CD4-positive, alpha-beta T cell (primary cell): ENCODE data around the gene SPG7. TPM values are rescaled to one million over a fixed set of nuclear protein-coding genes. Genes with fewer than 3 reads are reported as not detected.
A peak's percentile ranks its signal among the peaks of the same experiment; 100 is the strongest.

Experiments used
- ATAC-seq: fragments of 200-7000 bp; cut with Tn5 transposase; one replicate; pipeline ENCODE4 v1.10.0; 2022; ENCODE audit warnings: mild to moderate bottlenecking; ENCODE audit not compliant: poor library complexity
- CTCF ChIA-PET: fragments of 350-600 bp; sonication (Branson Sonifier 250); formaldehyde crosslinking; loops from one replicate; lab custom pipeline; 2021; ENCODE audit warnings: antibody characterized with exemption, inconsistent platforms; lab: Charles Lee
- POLR2A ChIA-PET: fragments of 350-600 bp; sonication (Branson Sonifier 250); formaldehyde crosslinking; loops from one replicate; lab custom pipeline; 2021; ENCODE audit warnings: antibody characterized with exemption, inconsistent platforms; lab: Charles Lee
- DNase-seq, 14 experiments: peaks; one replicate each; pipeline ENCODE4 v3.0.0-alpha.2; 2013 to 2020; ENCODE audit warnings: mixed read lengths in 2 of 14
- H3K27ac ChIP-seq, 2 donors: one replicate each; pipeline versions ENCODE4 v1.5.1 to v1.7.0; 2013; ENCODE audit warnings: low read length in 2 of 2, low read depth in 1 of 2, mild to moderate bottlenecking in 1 of 2
- H3K27me3 ChIP-seq, 2 experiments: 1 replicate in 1 of 2; 2 replicates in 1 of 2; pipeline versions ENCODE4 v1.6.1 to v1.7.0; 2013; ENCODE audit warnings: low read length in 2 of 2, control low read depth in 1 of 2, mild to moderate bottlenecking in 1 of 2, moderate library complexity in 1 of 2; ENCODE audit not compliant: insufficient read depth in 2 of 2, control insufficient read depth in 1 of 2
- H3K36me3 ChIP-seq: one replicate; pipeline ENCODE4 v1.6.1; 2013; ENCODE audit warnings: low read length, control low read depth; ENCODE audit not compliant: insufficient read depth
- H3K4me1 ChIP-seq: one replicate; pipeline ENCODE4 v1.6.1; 2013; ENCODE audit warnings: low read length, control low read depth; ENCODE audit not compliant: insufficient read depth
- H3K4me3 ChIP-seq: one replicate; pipeline ENCODE4 v1.5.1; 2013; ENCODE audit warnings: mild to moderate bottlenecking, low read length, moderate library complexity
- H3K9me3 ChIP-seq, 2 experiments: 1 replicate in 1 of 2; 2 replicates in 1 of 2; pipeline versions ENCODE4 v1.6.1 to v1.7.0; 2013; ENCODE audit warnings: low read length in 2 of 2, mild to moderate bottlenecking in 2 of 2, control low read depth in 1 of 2, moderate library complexity in 1 of 2; ENCODE audit not compliant: control insufficient read depth in 1 of 2, insufficient read depth in 1 of 2
- H3K27ac Mint-ChIP-seq: one replicate; pipeline ENCODE4 v1.8.0; 2020; ENCODE audit warnings: mixed read lengths
- H3K27me3 Mint-ChIP-seq: one replicate; pipeline ENCODE4 v1.8.0; 2021; ENCODE audit warnings: mixed read lengths
- H3K36me3 Mint-ChIP-seq: one replicate; pipeline ENCODE4 v1.8.0; 2021; ENCODE audit warnings: low read depth, mixed read lengths
- H3K4me1 Mint-ChIP-seq: one replicate; pipeline ENCODE4 v1.8.0; 2021; ENCODE audit warnings: low read depth, mixed read lengths
- H3K4me3 Mint-ChIP-seq: one replicate; pipeline ENCODE4 v1.8.0; 2020; ENCODE audit warnings: mild to moderate bottlenecking, mixed read lengths
- H3K9me3 Mint-ChIP-seq: one replicate; pipeline ENCODE4 v1.8.0; 2020; ENCODE audit warnings: mixed read lengths
- CTCF ChIP-seq: fragments of 200-600 bp; IDR thresholded peaks from one replicate; pipeline ENCODE4 v1.8.0; 2022; ENCODE audit warnings: antibody characterized with exemption, mild to moderate bottlenecking
- intact Hi-C, 2 experiments: fragments of 100-400 bp; cut with DNase I in 1 of 2; cut with micrococcal nuclease in 1 of 2; formaldehyde crosslinking; loops; one replicate each; pipeline versions ENCODE4 v1.15.1 to v1.9.0; 2023 to 2025; cut with DNase I, micrococcal nuclease
- total RNA-seq, 174 experiments: library from RNA in 2 of 174; stranded (reverse) in 2 of 174; gene quantifications; one replicate each; pipeline ENCODE4 v1.2.3 and lab custom pipeline; 2021 to 2026

The SPG7 gene
- total RNA-seq, 2 experiments from 2014 or later, result 163 to 167 TPM

- H3K4me1 ChIP-seq, result peaks cover 75% of the 10 kb centered on the region
- Mint-ChIP-seq H3K4me3 (peak overlapping the region; percentile 90), H3K27me3 (no peaks in the 10 kb centered on the region), H3K36me3 (peaks cover 75% of the 10 kb centered on the region), H3K9me3 (no peaks in the 10 kb centered on the region), H3K4me1 (peaks cover 63% of the 10 kb centered on the region), H3K27ac (peak overlapping the region; percentile 99)
- no peak for TF ChIP-seq CTCF
- H3K27me3 ChIP-seq, result peaks cover 0 to 3% of the 10 kb centered on the region in 2 experiments
- peak overlapping the region; percentile 75 for H3K4me3 ChIP-seq
- CTCF ChIA-PET, result no interaction called here
- no peak for ATAC-seq
- intact Hi-C loops, result loop anchor here (5.0 kb wide), 2 partner anchors 74 to 96 kb away; partner anchors contain the start of genes CHMP1A (in 1 of the 2) and SPATA33 (in 1 of the 2)
- H3K27ac ChIP-seq, result peak overlapping the region; percentile 60 to 90
- peaks cover 43% of the 10 kb centered on the region for H3K36me3 ChIP-seq
- DNase-seq, result peak in 1 of 14 experiments; percentile 63
- peaks cover 0 to 5% of the 10 kb centered on the region in 2 experiments for H3K9me3 ChIP-seq
- POLR2A ChIA-PET, result interaction anchor here (0.6 to 3.2 kb wide), 5 partner anchors 11 to 54 kb away, joined by 3 to 11 read pairs (median 5); partner anchors contain the start of gene SPG7
These were observed 53.1 kb downstream of the SPG7 start for GRCh38 chr16:89561142-89561883.

DNA sequence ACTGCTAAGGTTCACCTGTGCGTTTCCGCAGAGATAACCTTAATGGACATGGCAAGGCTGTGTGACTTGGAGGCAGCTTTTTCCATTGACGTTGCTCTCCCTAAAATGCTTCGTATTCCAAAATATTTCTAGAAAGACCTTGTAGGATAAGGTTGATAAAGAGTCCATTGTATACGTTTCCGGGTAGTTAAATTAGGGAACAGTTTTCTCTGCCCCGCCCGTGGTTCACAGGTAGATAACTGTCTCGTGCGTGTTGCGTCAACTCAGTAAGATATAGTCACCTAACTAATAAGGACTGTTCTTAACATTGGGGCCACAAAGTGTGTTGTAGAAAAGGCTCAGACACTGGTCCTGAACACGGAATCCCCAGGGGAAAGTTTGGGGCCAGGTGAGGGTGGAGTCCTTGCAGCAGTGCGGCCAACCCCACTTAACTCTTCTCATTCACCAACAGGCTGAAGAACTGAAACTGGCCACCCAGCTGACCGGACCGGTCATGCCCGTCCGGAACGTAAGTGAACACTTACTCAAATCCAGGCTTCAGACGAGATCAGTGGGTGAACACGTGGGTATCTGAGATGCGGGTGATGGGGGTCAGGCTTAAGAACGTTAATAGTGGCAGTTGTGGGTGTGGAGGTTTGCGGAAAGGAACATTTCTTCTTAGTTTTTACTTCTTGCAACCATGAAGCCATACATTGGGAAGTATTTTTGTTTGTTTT, 53.8 kb downstream of the SPG7 start:
- ATAC-seq, result no peak
- intact Hi-C loops, result loop anchor here (5.0 kb wide), 2 partner anchors 75 to 95 kb away; partner anchors contain the start of genes CHMP1A (in 1 of the 2) and SPATA33 (in 1 of the 2)
- CTCF ChIA-PET, result no interaction called here
- H3K36me3 Mint-ChIP-seq, result peaks cover 68% of the 10 kb centered on the region
- H3K27me3 ChIP-seq, result peaks cover 0 to 3% of the 10 kb centered on the region in 2 experiments
- peak overlapping the region; percentile 99 for H3K27ac Mint-ChIP-seq
- H3K27me3 Mint-ChIP-seq, result no peaks in the 10 kb centered on the region
- TF ChIP-seq CTCF, result no peak
- peaks cover 74% of the 10 kb centered on the region for H3K4me1 ChIP-seq
- H3K27ac ChIP-seq, result peak overlapping the region; percentile 9 to 90
- H3K9me3 Mint-ChIP-seq, result no peaks in the 10 kb centered on the region
- peak overlapping the region; percentile 90 for H3K4me3 Mint-ChIP-seq
- H3K4me3 ChIP-seq, result peak overlapping the region; percentile 75
- peaks cover 0 to 5% of the 10 kb centered on the region in 2 experiments for H3K9me3 ChIP-seq
- peaks cover 41% of the 10 kb centered on the region for H3K36me3 ChIP-seq
- POLR2A ChIA-PET, result interaction anchor here (0.6 to 3.2 kb wide), 4 partner anchors 10 to 55 kb away, joined by 3 to 11 read pairs (median 5); no protein-coding TSS in a partner anchor
- peak in 1 of 14 experiments; percentile 34 for DNase-seq
- peaks cover 65% of the 10 kb centered on the region for H3K4me1 Mint-ChIP-seq

DNA sequence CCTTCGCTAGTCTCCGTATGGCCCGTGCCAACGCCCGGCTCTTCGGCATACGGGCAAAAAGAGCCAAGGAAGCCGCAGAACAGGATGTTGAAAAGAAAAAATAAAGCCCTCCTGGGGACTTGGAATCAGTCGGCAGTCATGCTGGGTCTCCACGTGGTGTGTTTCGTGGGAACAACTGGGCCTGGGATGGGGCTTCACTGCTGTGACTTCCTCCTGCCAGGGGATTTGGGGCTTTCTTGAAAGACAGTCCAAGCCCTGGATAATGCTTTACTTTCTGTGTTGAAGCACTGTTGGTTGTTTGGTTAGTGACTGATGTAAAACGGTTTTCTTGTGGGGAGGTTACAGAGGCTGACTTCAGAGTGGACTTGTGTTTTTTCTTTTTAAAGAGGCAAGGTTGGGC, 54.7 kb downstream of the SPG7 start:
- H3K4me3 ChIP-seq, result no peak overlapping the region
- H3K9me3 ChIP-seq, result peaks cover 0 to 5% of the 10 kb centered on the region in 2 experiments
- DNase-seq (peak in 1 of 14 experiments; percentile 19), ATAC-seq (no peak)
- H3K27me3 Mint-ChIP-seq, result no peaks in the 10 kb centered on the region
- TF ChIP-seq CTCF, result no peak
- H3K27me3 ChIP-seq, result peaks cover 0 to 3% of the 10 kb centered on the region in 2 experiments
- peaks cover 63% of the 10 kb centered on the region for H3K4me1 Mint-ChIP-seq
- H3K36me3 Mint-ChIP-seq, result peaks cover 62% of the 10 kb centered on the region
- H3K4me1 ChIP-seq, result peaks cover 65% of the 10 kb centered on the region
- POLR2A ChIA-PET, result interaction anchor here (1.4 to 3.2 kb wide), 2 partner anchors 14 to 248 kb away, joined by 5 to 11 read pairs; no protein-coding TSS in a partner anchor
- H3K9me3 Mint-ChIP-seq, result no peaks in the 10 kb centered on the region
- H3K27ac Mint-ChIP-seq, result peak overlapping the region; percentile 99
- CTCF ChIA-PET, result no interaction called here
- intact Hi-C loops, result loop anchor here (5.0 kb wide), 2 partner anchors 76 to 94 kb away; partner anchors contain the start of genes CHMP1A (in 1 of the 2) and SPATA33 (in 1 of the 2)
- peaks cover 39% of the 10 kb centered on the region for H3K36me3 ChIP-seq
- H3K4me3 Mint-ChIP-seq, result peak overlapping the region; percentile 90
- H3K27ac ChIP-seq, result peak overlapping the region in 1 of 2 donors; percentile 63
